NB4 (cell line): Measurements from ENCODE around the gene ZNF460.
"Not testable (repeated sequence)": the region's sequence is repeated elsewhere in the genome, so short reads cannot be mapped to it uniquely, and the experiment has no call there.

Experiments used
- DNase-seq: peaks from one replicate; pipeline ENCODE4 v3.0.0; 2010; ENCODE audit warnings: low read depth
- H3K4me3 ChIP-seq: one replicate; pipeline ENCODE4 v1.5.1; 2011; ENCODE audit warnings: mild to moderate bottlenecking, low read depth, low read length, moderate library complexity
- CTCF ChIP-seq: IDR thresholded peaks from one replicate; pipeline ENCODE4 v1.5.1; 2012; ENCODE audit warnings: low read depth, low read length
- MAX ChIP-seq: IDR thresholded peaks from 2 replicates; pipeline ENCODE4 v1.6.1; 2011; ENCODE audit warnings: low read depth, low read length
- MYC ChIP-seq: IDR thresholded peaks from 2 replicates; pipeline ENCODE4 v1.6.1; 2011; ENCODE audit warnings: low read depth, low read length
- POLR2A ChIP-seq: IDR thresholded peaks from 2 replicates; pipeline ENCODE4 v1.6.1; 2011; ENCODE audit warnings: mild to moderate bottlenecking; ENCODE audit not compliant: insufficient read length; ENCODE audit errors: extremely low read depth

The ZNF460 gene

GRCh38 chr19:57271280-57271679 is 9.0 kb upstream of the ZNF460 start:
- TF ChIP-seq CTCF = no peak
- no peak for TF ChIP-seq POLR2A
- TF ChIP-seq MYC = no peak
- TF ChIP-seq MAX = no peak
- DNase-seq = no peak
- no peak overlapping the region for H3K4me3 ChIP-seq

- no peak overlapping the region for H3K4me3 ChIP-seq
- DNase-seq = no peak
- TF ChIP-seq MAX (no peak), MYC (no peak), POLR2A (no peak), CTCF (no peak)
Measured at GRCh38 chr19:57273014-57273413, 7.3 kb upstream of the ZNF460 start.

GRCh38 chr19:57276430-57276829 is 3.9 kb upstream of the ZNF460 start:
- no peak for DNase-seq
- TF ChIP-seq CTCF (no peak), MAX (no peak), MYC (no peak), POLR2A (no peak)

GRCh38 chr19:57278481-57278880 is 1.8 kb upstream of the ZNF460 start:
- H3K4me3 ChIP-seq, DNase-seq: not testable (repeated sequence)

More at GRCh38 chr19:57276430-57276829, 3.9 kb upstream of the ZNF460 start:
- no peak overlapping the region for H3K4me3 ChIP-seq

GRCh38 chr19:57279418-57280164 is 694 bp upstream of the ZNF460 start:
- no peak for TF ChIP-seq CTCF
- TF ChIP-seq POLR2A = peak; percentile 43
- peak; percentile 95 for TF ChIP-seq MAX
- peak; percentile 98 for TF ChIP-seq MYC
- DNase-seq = peak; percentile 92
- H3K4me3 ChIP-seq = peak overlapping the region; percentile 87

GRCh38 chr19:57280962-57281400 is 696 bp downstream of the ZNF460 start:
- peak; percentile 34 for DNase-seq
- peak overlapping the region; percentile 87 for H3K4me3 ChIP-seq
- TF ChIP-seq CTCF (no peak), POLR2A (no peak), MAX (no peak)
